NCI-H128 (cell line): ENCODE results near the gene ABHD14A.
"Not testable (repeated sequence)": the region's sequence is repeated elsewhere in the genome, so short reads cannot be mapped to it uniquely, and the experiment has no call there.

Source experiments
- DNase-seq: peaks from one replicate; lab custom pipeline; 2025; ENCODE audit not compliant: unreplicated experiment; lab: John Stamatoyannopoulos, UW

ABHD14A gene

GRCh38 chr3:51974963-51975851, at the start of gene ABHD14A:
Gene ABHD14A, plus strand, starts transcription at chr3:51975064. Its CDS starts 72 bp downstream, at chr3:51975136.
- no peak for DNase-seq

- DNase-seq: no peak
Measured at GRCh38 chr3:51927061-51927977, 47.5 kb upstream of the ABHD14A start.

GRCh38 chr3:51928438-51928837, 46.4 kb upstream of the ABHD14A start:
- no peak for DNase-seq

GRCh38 chr3:51928981-51929380, 45.9 kb upstream of the ABHD14A start:
- not testable (repeated sequence) for DNase-seq

- DNase-seq: no peak
Measured at GRCh38 chr3:51929420-51930003, 45.4 kb upstream of the ABHD14A start.

- no peak for DNase-seq
Measured at GRCh38 chr3:51930439-51930838, 44.4 kb upstream of the ABHD14A start.

GRCh38 chr3:51931756-51932155, 43.1 kb upstream of the ABHD14A start:
- DNase-seq: no peak

GRCh38 chr3:51932471-51933370, 42.1 kb upstream of the ABHD14A start:
- DNase-seq: no peak

- no peak for DNase-seq
Measured at GRCh38 chr3:51933471-51934138, 41.3 kb upstream of the ABHD14A start.

GRCh38 chr3:51934139-51934850, 40.6 kb upstream of the ABHD14A start:
- DNase-seq: no peak

GRCh38 chr3:51934991-51935885, 39.6 kb upstream of the ABHD14A start:
- DNase-seq: no peak

GRCh38 chr3:51935886-51936755, 38.7 kb upstream of the ABHD14A start:
- DNase-seq: no peak

GRCh38 chr3:51937014-51937413, 37.9 kb upstream of the ABHD14A start:
- no peak for DNase-seq

- DNase-seq: no peak
Measured at GRCh38 chr3:51937611-51938450, 37.0 kb upstream of the ABHD14A start.

GRCh38 chr3:51938780-51939425, 36.0 kb upstream of the ABHD14A start:
- no peak for DNase-seq
